Measurements from ENCODE around the gene IL22RA1. TPM values are rescaled to one million over a fixed set of nuclear protein-coding genes. Genes with fewer than 3 reads are reported as not detected.
A peak's percentile ranks its signal among the peaks of the same experiment; 100 is the strongest.

The IL22RA1 gene
- total and polyA plus RNA-seq, 9 of the 15 experiments (the other 6 are each of a cell fraction or from before 2014, with no cell fraction given), result not detected

DNA sequence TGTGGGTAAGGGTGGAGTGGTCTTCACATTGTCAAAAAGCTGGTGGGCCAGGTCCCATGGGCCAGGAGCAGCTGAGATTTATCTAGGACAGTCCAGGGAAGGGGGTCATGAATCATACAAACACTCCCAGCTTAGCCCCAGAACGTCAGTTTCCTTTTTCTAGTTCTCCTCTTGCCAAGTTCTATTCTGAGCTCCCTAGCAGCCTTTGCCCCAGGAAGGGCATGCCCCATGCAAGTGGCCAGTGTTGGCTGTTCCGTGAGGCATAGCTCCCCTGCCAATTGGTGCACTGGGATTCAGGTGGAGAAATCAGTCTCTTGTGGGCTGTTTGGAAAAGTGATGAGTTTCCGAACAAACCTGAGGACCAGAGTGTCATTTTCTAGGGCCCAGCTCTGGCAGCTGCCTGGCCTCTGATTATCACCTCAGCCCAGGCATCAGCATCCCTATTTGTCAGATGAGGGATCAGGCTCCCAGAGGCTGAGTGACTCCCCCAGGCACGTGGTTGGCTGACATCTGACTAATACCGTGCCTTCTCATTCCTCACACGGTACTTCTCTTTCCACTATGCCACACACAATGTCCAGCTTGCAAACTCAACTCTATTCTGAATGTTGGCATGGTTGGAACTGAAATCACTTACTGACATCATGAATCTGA lies 16.8 kb downstream of the IL22RA1 start (continued):
- TF ChIP-seq HMBOX1 (IDR thresholded peaks at IDR 0.05) (no peak), KAT8 (IDR thresholded peaks at IDR 0.05; ENCODE audit: low read depth) (no peak), ZNF143 (CRISPR knock-in tag; IDR thresholded peaks at IDR 0.05) (no peak), ESRRB (CRISPR knock-in tag; IDR thresholded peaks at IDR 0.05; ENCODE audit: borderline replicate concordance) (no peak), NUFIP1 (IDR thresholded peaks at IDR 0.05; ENCODE audit: partially characterized antibody) (no peak), PRPF4 (IDR thresholded peaks at IDR 0.05; ENCODE audit: insufficient read depth, low read depth, low read length, poor library complexity, severe bottlenecking) (no peak), PRDM10 (IDR thresholded peaks at IDR 0.05; ENCODE audit: partially characterized antibody) (no peak), ZNF644 (tag; IDR thresholded peaks at IDR 0.05; ENCODE audit: low read depth) (no peak), U2AF1 (optimal IDR thresholded peaks at IDR 0.05; ENCODE audit: low read depth, low read length) (no peak), RBFOX2 (IDR thresholded peaks at IDR 0.05; ENCODE audit: low read depth, low read length) (no peak), CBFA2T2 (conservative IDR thresholded peaks at IDR 0.05) (0 out of 2 replicates have a peak, but pooled peaks have one; percentile 11)
- TF ChIP-seq, protein P1, sequence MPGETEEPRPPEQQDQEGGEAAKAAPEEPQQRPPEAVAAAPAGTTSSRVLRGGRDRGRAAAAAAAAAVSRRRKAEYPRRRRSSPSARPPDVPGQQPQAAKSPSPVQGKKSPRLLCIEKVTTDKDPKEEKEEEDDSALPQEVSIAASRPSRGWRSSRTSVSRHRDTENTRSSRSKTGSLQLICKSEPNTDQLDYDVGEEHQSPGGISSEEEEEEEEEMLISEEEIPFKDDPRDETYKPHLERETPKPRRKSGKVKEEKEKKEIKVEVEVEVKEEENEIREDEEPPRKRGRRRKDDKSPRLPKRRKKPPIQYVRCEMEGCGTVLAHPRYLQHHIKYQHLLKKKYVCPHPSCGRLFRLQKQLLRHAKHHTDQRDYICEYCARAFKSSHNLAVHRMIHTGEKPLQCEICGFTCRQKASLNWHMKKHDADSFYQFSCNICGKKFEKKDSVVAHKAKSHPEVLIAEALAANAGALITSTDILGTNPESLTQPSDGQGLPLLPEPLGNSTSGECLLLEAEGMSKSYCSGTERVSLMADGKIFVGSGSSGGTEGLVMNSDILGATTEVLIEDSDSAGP (CRISPR knock-in tag; IDR thresholded peaks at IDR 0.05), result no peak
- TF ChIP-seq, protein P2, sequence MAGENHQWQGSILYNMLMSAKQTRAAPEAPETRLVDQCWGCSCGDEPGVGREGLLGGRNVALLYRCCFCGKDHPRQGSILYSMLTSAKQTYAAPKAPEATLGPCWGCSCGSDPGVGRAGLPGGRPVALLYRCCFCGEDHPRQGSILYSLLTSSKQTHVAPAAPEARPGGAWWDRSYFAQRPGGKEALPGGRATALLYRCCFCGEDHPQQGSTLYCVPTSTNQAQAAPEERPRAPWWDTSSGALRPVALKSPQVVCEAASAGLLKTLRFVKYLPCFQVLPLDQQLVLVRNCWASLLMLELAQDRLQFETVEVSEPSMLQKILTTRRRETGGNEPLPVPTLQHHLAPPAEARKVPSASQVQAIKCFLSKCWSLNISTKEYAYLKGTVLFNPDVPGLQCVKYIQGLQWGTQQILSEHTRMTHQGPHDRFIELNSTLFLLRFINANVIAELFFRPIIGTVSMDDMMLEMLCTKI (IDR thresholded peaks at IDR 0.05; ENCODE audit: partially characterized antibody), result no peak

Data from K562 (cell line).